SU-DHL-6 (cell line): ENCODE data around the gene ZNF606.

Experiments
- H2AFZ ChIP-seq: fragments of 200-600 bp; sonication (generic); 2 replicates; pipeline ENCODE4 v1.6.1; 2014; ENCODE audit warnings: low read depth, mild to moderate bottlenecking, moderate library complexity, mixed read lengths, antibody characterized with exemption, low read length; ENCODE audit not compliant: severe bottlenecking
- H3F3A ChIP-seq: fragments of 200-600 bp; shearing (Covaris generic); 2 replicates; pipeline ENCODE4 v1.6.0; 2016; ENCODE audit warnings: antibody characterized with exemption, mild to moderate bottlenecking; ENCODE audit not compliant: insufficient read depth
- H3K27ac ChIP-seq: fragments of 200-600 bp; sonication (generic); 2 replicates; pipeline ENCODE4 v1.5.1; 2016; ENCODE audit warnings: low read depth, mild to moderate bottlenecking, low read length, moderate library complexity, mixed read lengths
- H3K27me3 ChIP-seq: fragments of 200-600 bp; sonication (generic), shearing (Covaris generic); 2 replicates; pipeline ENCODE4 v1.6.0; 2014; ENCODE audit warnings: mild to moderate bottlenecking, low read length
- H3K36me3 ChIP-seq: fragments of 200-600 bp; sonication (generic); 2 replicates; pipeline ENCODE4 v1.6.1; 2014; ENCODE audit warnings: mild to moderate bottlenecking, low read length, mixed read lengths
- H3K4me2 ChIP-seq: fragments of 300-600, 200-600 bp; shearing (Covaris generic), sonication (generic); 2 replicates; pipeline ENCODE4 v1.6.0; 2014; ENCODE audit warnings: low read length, low read depth, mild to moderate bottlenecking; ENCODE audit not compliant: poor library complexity, severe bottlenecking
- H3K4me3 ChIP-seq: fragments of 200-600 bp; sonication (generic); 2 replicates; pipeline ENCODE4 v1.5.1; 2014; ENCODE audit warnings: antibody characterized with exemption, low read length, mild to moderate bottlenecking, mixed read lengths; ENCODE audit not compliant: insufficient read depth, poor library complexity, severe bottlenecking
- H3K79me2 ChIP-seq: fragments of 200-600 bp; sonication (generic); 2 replicates; pipeline ENCODE4 v1.6.1; 2014; ENCODE audit warnings: mild to moderate bottlenecking, low read length, moderate library complexity; ENCODE audit not compliant: insufficient read depth
- H3K9ac ChIP-seq: fragments of 200-600 bp; sonication (generic); 2 replicates; pipeline ENCODE4 v1.7.0; 2014; ENCODE audit warnings: mild to moderate bottlenecking, low read length
- H3K9me2 ChIP-seq: fragments of 200-600 bp; sonication (generic); replicated peaks from 2 replicates; pipeline ENCODE4 v1.6.1; 2014; ENCODE audit warnings: low read length; ENCODE audit not compliant: insufficient read depth
- H3K9me3 ChIP-seq: fragments of 200-600 bp; sonication (generic); 2 replicates; pipeline ENCODE4 v1.6.1; 2014; ENCODE audit warnings: low read length, mixed read lengths; ENCODE audit not compliant: insufficient read depth
- H4K20me1 ChIP-seq: fragments of 200-600 bp; sonication (generic); 2 replicates; pipeline ENCODE4 v1.6.1; 2014; ENCODE audit warnings: low read depth, mild to moderate bottlenecking, antibody characterized with exemption, low read length, moderate library complexity, mixed read lengths
- EZH2phosphoT487 ChIP-seq: fragments of 200-600 bp; sonication (generic), shearing (Covaris generic); conservative IDR thresholded peaks from 2 replicates; pipeline ENCODE4 v1.6.1; 2018; ENCODE audit warnings: mild to moderate bottlenecking, antibody characterized with exemption, low read length, moderate library complexity, mixed read lengths

ZNF606 gene

GRCh38 chr19:57927587-57927986 is 75.0 kb downstream of the ZNF606 start:
- Histone ChIP-seq H3K27me3 (no peaks in the 10 kb centered on the region), H4K20me1 (no peaks in the 10 kb centered on the region), H3K9ac (no peak overlapping the region), H3K27ac (no peak overlapping the region), H3K79me2 (no peaks in the 10 kb centered on the region), H3F3A (no peaks in the 10 kb centered on the region), H3K4me3 (no peak overlapping the region), H3K4me2 (no peak overlapping the region), H2AFZ (no peak overlapping the region), H3K9me3 (peaks cover 5% of the 10 kb centered on the region; the same call in 1 of the 2 replicates), H3K9me2 (no peaks in the 10 kb centered on the region), H3K36me3 (no peaks in the 10 kb centered on the region)
- TF ChIP-seq EZH2phosphoT487 = no peak
